Calu3 (cell line): ENCODE data around the gene RALGPS1. TPM values are rescaled to one million over a fixed set of nuclear protein-coding genes. Genes with fewer than 3 reads are reported as not detected.

ENCODE experiments used
- BruUV-seq: library from RNA; stranded (reverse); fragments of 400-500 nt; replicated peaks from 2 replicates; lab custom pipeline; 2021; lab: Mats Ljungman, UMichigan
- CTCF ChIA-PET: fragments of 300-600 bp; sonication (Branson Sonifier 250); formaldehyde crosslinking; loops from one replicate; lab custom pipeline; 2022; ENCODE audit warnings: antibody characterized with exemption; lab: Charles Lee
- DNase-seq: peaks from one replicate; pipeline ENCODE4 v3.0.0; 2022
- H3K27ac Mint-ChIP-seq: one replicate; pipeline ENCODE4 v1.8.0; 2022; ENCODE audit warnings: mixed read lengths; ENCODE audit not compliant: unreplicated experiment
- H3K27me3 Mint-ChIP-seq: one replicate; pipeline ENCODE4 v1.8.0; 2022; ENCODE audit warnings: mixed read lengths; ENCODE audit not compliant: unreplicated experiment
- H3K36me3 Mint-ChIP-seq: one replicate; pipeline ENCODE4 v1.8.0; 2022; ENCODE audit warnings: mild to moderate bottlenecking, moderate library complexity, mixed read lengths; ENCODE audit not compliant: insufficient read depth, unreplicated experiment
- H3K4me1 Mint-ChIP-seq: one replicate; pipeline ENCODE4 v1.8.0; 2022; ENCODE audit warnings: mild to moderate bottlenecking, low read depth, mixed read lengths; ENCODE audit not compliant: unreplicated experiment
- H3K4me3 Mint-ChIP-seq: one replicate; pipeline ENCODE4 v1.8.0; 2022; ENCODE audit warnings: mild to moderate bottlenecking, low read depth, moderate library complexity, mixed read lengths; ENCODE audit not compliant: unreplicated experiment
- H3K9me3 Mint-ChIP-seq: one replicate; pipeline ENCODE4 v1.8.0; 2022; ENCODE audit warnings: low read depth, mixed read lengths; ENCODE audit not compliant: unreplicated experiment
- intact Hi-C: fragments of 100-400 bp; cut with micrococcal nuclease; formaldehyde crosslinking; loops from one replicate; pipeline ENCODE4 v1.10.0; 2022; ENCODE audit not compliant: unreplicated experiment
- total RNA-seq: library from RNA; stranded (reverse); gene quantifications from 2 replicates; pipeline ENCODE4 v1.2.3, GENCODE V29; 2022
- TF ChIP-seq, protein P1 (sequence below): fragments of 200-600 bp; IDR thresholded peaks from one replicate; pipeline ENCODE4 v1.8.0; 2022; ENCODE audit warnings: antibody characterized with exemption; ENCODE audit not compliant: unreplicated experiment

Gene RALGPS1
- total RNA-seq, 1 experiment from 2014 or later = 8.3 TPM

DNA sequence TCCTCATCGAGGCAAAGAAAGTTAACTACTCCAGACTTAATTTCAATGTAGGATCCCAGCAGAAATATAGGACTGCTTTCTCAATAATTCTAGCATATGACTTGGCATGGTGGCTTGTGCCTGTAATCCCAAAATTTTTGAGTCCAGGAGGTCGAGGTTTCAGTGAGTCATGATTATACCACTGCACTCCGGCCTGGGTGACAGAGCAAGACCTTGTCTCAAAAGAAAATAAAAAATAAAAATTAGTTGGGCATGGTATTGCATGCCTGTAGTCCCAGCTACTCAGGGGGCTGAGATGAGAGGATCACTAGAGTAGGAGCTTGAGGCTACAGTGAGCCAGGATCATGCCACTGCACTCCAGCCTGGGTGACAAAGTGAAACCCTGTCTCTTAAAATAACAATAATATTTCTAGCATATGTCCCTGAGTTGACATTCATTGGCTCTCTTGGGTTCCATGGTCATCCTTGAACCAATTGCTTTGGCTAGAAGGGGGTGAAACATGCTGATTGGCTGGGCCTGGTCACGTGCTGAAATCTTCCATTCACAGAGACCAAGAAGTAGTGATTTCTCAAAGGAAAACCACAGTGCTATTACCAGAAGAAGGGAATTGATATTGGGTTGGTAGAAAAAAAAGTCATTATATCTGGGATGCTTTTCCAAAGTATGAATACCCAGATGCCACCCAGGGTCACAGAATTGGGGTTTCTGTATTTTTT, 318.4 kb downstream of the RALGPS1 start:
- Mint-ChIP-seq H3K4me3 (no peak overlapping the region), H3K27me3 (no peaks in the 10 kb centered on the region), H3K4me1 (no peaks in the 10 kb centered on the region), H3K36me3 (no peaks in the 10 kb centered on the region), H3K9me3 (no peaks in the 10 kb centered on the region), H3K27ac (no peak overlapping the region)
- CTCF ChIA-PET = no interaction called here
- no peak for DNase-seq
- intact Hi-C loops = no loop called here
- TF ChIP-seq, protein P1, sequence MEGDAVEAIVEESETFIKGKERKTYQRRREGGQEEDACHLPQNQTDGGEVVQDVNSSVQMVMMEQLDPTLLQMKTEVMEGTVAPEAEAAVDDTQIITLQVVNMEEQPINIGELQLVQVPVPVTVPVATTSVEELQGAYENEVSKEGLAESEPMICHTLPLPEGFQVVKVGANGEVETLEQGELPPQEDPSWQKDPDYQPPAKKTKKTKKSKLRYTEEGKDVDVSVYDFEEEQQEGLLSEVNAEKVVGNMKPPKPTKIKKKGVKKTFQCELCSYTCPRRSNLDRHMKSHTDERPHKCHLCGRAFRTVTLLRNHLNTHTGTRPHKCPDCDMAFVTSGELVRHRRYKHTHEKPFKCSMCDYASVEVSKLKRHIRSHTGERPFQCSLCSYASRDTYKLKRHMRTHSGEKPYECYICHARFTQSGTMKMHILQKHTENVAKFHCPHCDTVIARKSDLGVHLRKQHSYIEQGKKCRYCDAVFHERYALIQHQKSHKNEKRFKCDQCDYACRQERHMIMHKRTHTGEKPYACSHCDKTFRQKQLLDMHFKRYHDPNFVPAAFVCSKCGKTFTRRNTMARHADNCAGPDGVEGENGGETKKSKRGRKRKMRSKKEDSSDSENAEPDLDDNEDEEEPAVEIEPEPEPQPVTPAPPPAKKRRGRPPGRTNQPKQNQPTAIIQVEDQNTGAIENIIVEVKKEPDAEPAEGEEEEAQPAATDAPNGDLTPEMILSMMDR = no peak
- BruUV-seq = no TSS peak

DNA sequence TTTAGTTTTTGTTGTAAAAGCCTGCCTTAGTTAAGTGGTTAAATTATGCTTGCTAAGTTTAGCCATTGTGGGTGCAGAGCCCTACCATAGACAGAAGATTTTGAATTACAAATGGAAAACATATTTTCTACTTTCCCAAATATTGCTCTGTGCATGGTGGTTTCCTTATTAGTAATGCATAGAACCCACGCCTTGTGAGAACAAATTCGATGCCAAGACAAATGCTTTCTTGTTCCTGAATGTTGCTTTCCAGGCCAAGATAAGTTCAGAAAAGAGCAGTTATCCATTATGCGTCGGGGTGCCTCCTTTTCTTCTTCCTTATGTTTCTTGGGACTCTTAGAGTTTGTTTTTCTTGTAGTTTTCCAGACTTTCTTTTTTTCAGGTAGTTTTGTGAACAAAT, 319.0 kb downstream of the RALGPS1 start:
- no TSS peak for BruUV-seq
- H3K4me1 Mint-ChIP-seq = no peaks in the 10 kb centered on the region
- no peak overlapping the region for H3K4me3 Mint-ChIP-seq
- intact Hi-C loops = no loop called here
- H3K9me3 Mint-ChIP-seq = no peaks in the 10 kb centered on the region
- H3K27ac Mint-ChIP-seq = no peak overlapping the region
- TF ChIP-seq, protein P1 = no peak
- DNase-seq = no peak
- CTCF ChIA-PET = no interaction called here
- no peaks in the 10 kb centered on the region for H3K36me3 Mint-ChIP-seq
- no peaks in the 10 kb centered on the region for H3K27me3 Mint-ChIP-seq

DNA sequence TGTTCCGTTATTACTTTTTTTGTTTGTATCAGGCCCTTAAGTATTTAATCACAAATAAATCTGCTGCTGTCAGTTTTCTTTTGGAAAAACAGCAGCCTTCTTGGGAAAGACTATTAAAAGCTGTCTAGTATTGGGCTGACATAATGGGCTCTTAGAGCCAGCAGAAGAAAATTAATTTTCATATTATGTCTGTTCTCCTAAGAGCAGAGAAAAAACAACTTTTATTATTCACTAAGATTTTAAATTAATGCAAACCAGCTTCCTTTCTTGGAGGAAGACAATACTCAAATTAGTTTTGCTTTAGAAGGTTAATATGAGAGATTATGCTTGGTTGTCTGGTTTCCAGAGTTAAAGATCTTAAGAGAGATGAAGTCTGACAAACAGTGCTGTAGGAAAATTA, 319.4 kb downstream of the RALGPS1 start:
- Mint-ChIP-seq H3K4me3 (no peak overlapping the region), H3K27ac (no peak overlapping the region), H3K27me3 (no peaks in the 10 kb centered on the region), H3K36me3 (no peaks in the 10 kb centered on the region), H3K9me3 (no peaks in the 10 kb centered on the region), H3K4me1 (no peaks in the 10 kb centered on the region)
- DNase-seq = no peak
- intact Hi-C loops = no loop called here
- TF ChIP-seq, protein P1 = no peak
- CTCF ChIA-PET = no interaction called here
- no TSS peak for BruUV-seq

DNA sequence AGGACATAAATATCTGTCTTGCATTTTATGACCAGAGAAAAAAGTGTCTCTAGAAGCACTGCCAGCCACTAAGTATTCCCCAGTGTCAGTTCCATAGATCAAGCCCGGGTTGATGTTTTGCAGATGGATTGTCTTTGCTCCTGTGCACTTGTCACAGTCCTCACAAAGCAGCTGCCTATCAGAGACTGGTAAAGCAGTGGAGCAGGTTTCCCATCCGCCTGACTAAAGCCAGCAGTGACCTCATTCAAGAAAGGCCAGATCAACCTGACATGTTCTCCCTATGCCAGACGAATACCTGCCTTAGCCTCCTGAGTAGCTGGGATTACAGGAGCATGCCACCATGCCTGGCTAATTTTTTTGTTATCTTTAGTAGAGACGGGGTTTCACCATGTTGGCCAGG, 323.2 kb downstream of the RALGPS1 start:
- CTCF ChIA-PET = interaction anchor here (0.6 kb wide), 2 partner anchors 378 to 1835 kb away, joined by 3 to 9 read pairs; no protein-coding TSS in a partner anchor
- DNase-seq = no peak

More for the DNA sequence above, 323.2 kb downstream of the RALGPS1 start:
- TF ChIP-seq, protein P1 = no peak
- H3K4me3 Mint-ChIP-seq = no peak overlapping the region
- H3K27ac Mint-ChIP-seq = no peak overlapping the region
- intact Hi-C loops = no loop called here
- no peaks in the 10 kb centered on the region for H3K9me3 Mint-ChIP-seq
- H3K4me1 Mint-ChIP-seq = no peaks in the 10 kb centered on the region
- no peaks in the 10 kb centered on the region for H3K36me3 Mint-ChIP-seq
- no peaks in the 10 kb centered on the region for H3K27me3 Mint-ChIP-seq
- BruUV-seq = no TSS peak
